Mononuclear cell (primary cell): ENCODE data around the gene ATP2A3. TPM values are rescaled to one million over a fixed set of nuclear protein-coding genes. Genes with fewer than 3 reads are reported as not detected.
"Not testable (repeated sequence)": the region's sequence is repeated elsewhere in the genome, so short reads cannot be mapped to it uniquely, and the experiment has no call there.

Experiments
- H3K27me3 ChIP-seq: 2 replicates; pipeline ENCODE4 v1.6.0; 2011; ENCODE audit warnings: low read length, control low read depth; ENCODE audit not compliant: insufficient read depth
- H3K4me1 ChIP-seq: 2 replicates; pipeline ENCODE4 v1.5.1; 2011; ENCODE audit warnings: mild to moderate bottlenecking, low read length, control low read depth; ENCODE audit not compliant: insufficient read depth
- H3K4me3 ChIP-seq: 2 replicates; pipeline ENCODE4 v1.5.1; 2011; ENCODE audit warnings: mild to moderate bottlenecking, low read length, moderate library complexity
- H3K9me3 ChIP-seq: 2 replicates; pipeline ENCODE4 v1.5.1; 2011; ENCODE audit warnings: low read depth, mild to moderate bottlenecking, control low read depth, low read length
- total RNA-seq: library from RNA; depleted of rRNA; stranded (reverse); fragments of >200 nt; gene quantifications from one replicate; pipeline ENCODE4 v1.2.3, GENCODE V29; 2012

ATP2A3 gene
- total RNA-seq, 1 donor: 76.6 TPM

- peaks cover 52% of the 10 kb centered on the region for H3K4me1 ChIP-seq
- no peaks in the 10 kb centered on the region for H3K27me3 ChIP-seq
Measured at GRCh38 chr17:3957735-3958599, 6.3 kb downstream of the ATP2A3 start.

GRCh38 chr17:3956983-3957382 is 7.3 kb downstream of the ATP2A3 start:
- Histone ChIP-seq H3K9me3 (no peaks in the 10 kb centered on the region), H3K4me1 (peaks cover 42% of the 10 kb centered on the region), H3K27me3 (no peaks in the 10 kb centered on the region), H3K4me3 (no peak overlapping the region)

More at GRCh38 chr17:3957735-3958599, 6.3 kb downstream of the ATP2A3 start:
- no peaks in the 10 kb centered on the region for H3K9me3 ChIP-seq
- no peak overlapping the region for H3K4me3 ChIP-seq

- H3K4me1 ChIP-seq: peaks cover 36% of the 10 kb centered on the region
- H3K27me3 ChIP-seq: no peaks in the 10 kb centered on the region
- no peaks in the 10 kb centered on the region for H3K9me3 ChIP-seq
- H3K4me3 ChIP-seq: no peak overlapping the region
Measured at GRCh38 chr17:3956327-3956957, 7.8 kb downstream of the ATP2A3 start.

GRCh38 chr17:3955673-3955988 is 8.6 kb downstream of the ATP2A3 start:
- Histone ChIP-seq H3K27me3 (no peaks in the 10 kb centered on the region), H3K4me3 (no peak overlapping the region), H3K4me1 (peaks cover 28% of the 10 kb centered on the region), H3K9me3 (no peaks in the 10 kb centered on the region)

- Histone ChIP-seq H3K4me1 (peaks cover 23% of the 10 kb centered on the region), H3K4me3 (no peak overlapping the region), H3K27me3 (no peaks in the 10 kb centered on the region), H3K9me3 (no peaks in the 10 kb centered on the region)
Measured at GRCh38 chr17:3954976-3955672, 9.1 kb downstream of the ATP2A3 start.

- Histone ChIP-seq H3K4me3 (no peak overlapping the region), H3K9me3 (no peaks in the 10 kb centered on the region), H3K4me1 (peaks cover 13% of the 10 kb centered on the region), H3K27me3 (no peaks in the 10 kb centered on the region)
Measured at GRCh38 chr17:3954086-3954485, 10.2 kb downstream of the ATP2A3 start.

- Histone ChIP-seq H3K9me3 (no peaks in the 10 kb centered on the region), H3K4me1 (peaks cover 10% of the 10 kb centered on the region), H3K27me3 (no peaks in the 10 kb centered on the region), H3K4me3 (no peak overlapping the region)
Measured at GRCh38 chr17:3953542-3953941, 10.7 kb downstream of the ATP2A3 start.

GRCh38 chr17:3952186-3952585 is 12.1 kb downstream of the ATP2A3 start:
- Histone ChIP-seq H3K27me3 (no peaks in the 10 kb centered on the region), H3K9me3 (no peaks in the 10 kb centered on the region), H3K4me1 (peaks cover 4% of the 10 kb centered on the region), H3K4me3 (no peak overlapping the region)

- no peaks in the 10 kb centered on the region for H3K27me3 ChIP-seq
- no peaks in the 10 kb centered on the region for H3K9me3 ChIP-seq
- H3K4me3 ChIP-seq: no peak overlapping the region
- no peaks in the 10 kb centered on the region for H3K4me1 ChIP-seq
Measured at GRCh38 chr17:3951420-3951819, 12.8 kb downstream of the ATP2A3 start.

- no peaks in the 10 kb centered on the region for H3K4me1 ChIP-seq
- H3K4me3 ChIP-seq: no peak overlapping the region
- H3K27me3 ChIP-seq: no peaks in the 10 kb centered on the region
- no peaks in the 10 kb centered on the region for H3K9me3 ChIP-seq
Measured at GRCh38 chr17:3951003-3951402, 13.2 kb downstream of the ATP2A3 start.

GRCh38 chr17:3950584-3950983 is 13.7 kb downstream of the ATP2A3 start:
- no peaks in the 10 kb centered on the region for H3K4me1 ChIP-seq
- H3K27me3 ChIP-seq: no peaks in the 10 kb centered on the region
- H3K4me3 ChIP-seq: no peak overlapping the region
- H3K9me3 ChIP-seq: no peaks in the 10 kb centered on the region

GRCh38 chr17:3949418-3949817 is 14.8 kb downstream of the ATP2A3 start:
- no peak overlapping the region for H3K4me3 ChIP-seq
- no peaks in the 10 kb centered on the region for H3K9me3 ChIP-seq
- no peaks in the 10 kb centered on the region for H3K27me3 ChIP-seq
- H3K4me1 ChIP-seq: no peaks in the 10 kb centered on the region

- not testable (repeated sequence) for H3K4me1 ChIP-seq, H3K27me3 ChIP-seq, H3K4me3 ChIP-seq, H3K9me3 ChIP-seq
Measured at GRCh38 chr17:3948551-3948950, 15.7 kb downstream of the ATP2A3 start.

- no peaks in the 10 kb centered on the region for H3K9me3 ChIP-seq
- H3K4me3 ChIP-seq: no peak overlapping the region
- no peaks in the 10 kb centered on the region for H3K27me3 ChIP-seq
- H3K4me1 ChIP-seq: no peaks in the 10 kb centered on the region
Measured at GRCh38 chr17:3947318-3947810, 16.9 kb downstream of the ATP2A3 start.

- no peaks in the 10 kb centered on the region for H3K9me3 ChIP-seq
- H3K27me3 ChIP-seq: no peaks in the 10 kb centered on the region
- no peak overlapping the region for H3K4me3 ChIP-seq
- H3K4me1 ChIP-seq: no peaks in the 10 kb centered on the region
Measured at GRCh38 chr17:3946711-3947235, 17.5 kb downstream of the ATP2A3 start.
